Uterus (tissue), 2 donors: ENCODE results near the gene F2RL1.

Experiments
- POLR2A ChIP-seq, 2 donors: fragments of 450-650 bp; IDR thresholded peaks; one replicate each; pipeline ENCODE4 v1.6.1; 2016; ENCODE audit warnings: antibody characterized with exemption in 2 of 2, mild to moderate bottlenecking in 1 of 2, moderate library complexity in 1 of 2
- TF ChIP-seq, protein P1 (sequence below), 4 experiments: fragments of 200-600 bp in 2 of 4; fragments of 450-650 bp in 2 of 4; sonication (generic) in 2 of 4; IDR thresholded peaks; one replicate each; pipeline ENCODE4 v1.5.1; 2016 to 2019; ENCODE audit warnings: antibody characterized with exemption in 4 of 4, mild to moderate bottlenecking in 2 of 4, moderate library complexity in 1 of 4

DNA sequence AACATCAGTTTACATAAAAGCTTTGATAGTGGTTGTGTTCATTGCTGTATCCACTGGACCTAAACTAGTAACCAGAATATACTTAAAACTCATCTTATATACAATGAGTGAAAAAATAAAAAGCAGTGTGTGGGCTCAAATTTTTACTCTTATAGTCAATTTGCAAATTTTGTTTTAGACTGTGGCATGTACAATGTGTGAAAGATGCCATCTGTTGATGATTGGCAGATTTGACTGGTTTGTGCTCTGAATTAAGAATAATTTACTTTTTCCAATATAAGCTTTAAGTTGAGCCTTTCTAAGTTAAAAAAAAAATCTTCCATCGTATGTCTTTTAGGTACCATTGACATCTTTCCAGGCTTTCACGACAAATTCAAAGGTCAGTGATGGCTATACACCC, 42.4 kb upstream of the F2RL1 start:
- no peak for TF ChIP-seq POLR2A (IDR thresholded peaks at IDR 0.05)
- TF ChIP-seq, protein P1, sequence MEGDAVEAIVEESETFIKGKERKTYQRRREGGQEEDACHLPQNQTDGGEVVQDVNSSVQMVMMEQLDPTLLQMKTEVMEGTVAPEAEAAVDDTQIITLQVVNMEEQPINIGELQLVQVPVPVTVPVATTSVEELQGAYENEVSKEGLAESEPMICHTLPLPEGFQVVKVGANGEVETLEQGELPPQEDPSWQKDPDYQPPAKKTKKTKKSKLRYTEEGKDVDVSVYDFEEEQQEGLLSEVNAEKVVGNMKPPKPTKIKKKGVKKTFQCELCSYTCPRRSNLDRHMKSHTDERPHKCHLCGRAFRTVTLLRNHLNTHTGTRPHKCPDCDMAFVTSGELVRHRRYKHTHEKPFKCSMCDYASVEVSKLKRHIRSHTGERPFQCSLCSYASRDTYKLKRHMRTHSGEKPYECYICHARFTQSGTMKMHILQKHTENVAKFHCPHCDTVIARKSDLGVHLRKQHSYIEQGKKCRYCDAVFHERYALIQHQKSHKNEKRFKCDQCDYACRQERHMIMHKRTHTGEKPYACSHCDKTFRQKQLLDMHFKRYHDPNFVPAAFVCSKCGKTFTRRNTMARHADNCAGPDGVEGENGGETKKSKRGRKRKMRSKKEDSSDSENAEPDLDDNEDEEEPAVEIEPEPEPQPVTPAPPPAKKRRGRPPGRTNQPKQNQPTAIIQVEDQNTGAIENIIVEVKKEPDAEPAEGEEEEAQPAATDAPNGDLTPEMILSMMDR (IDR thresholded peaks at IDR 0.05) = no peak
